HG02610 (cell line): Measurements from ENCODE around the gene NBEA.
A peak's percentile ranks its signal among the peaks of the same experiment; 100 is the strongest.

Experiments used
- ATAC-seq: cut with Tn5 transposase; IDR thresholded peaks from one replicate; pipeline ENCODE4 v1.9.1; 2021; ENCODE audit warnings: mild to moderate bottlenecking, moderate library complexity; ENCODE audit not compliant: unreplicated experiment

The NBEA gene

GRCh38 chr13:35260316-35260715 lies 318.2 kb downstream of the NBEA start:
- no peak for ATAC-seq

- ATAC-seq, result no peak
These were observed 324.3 kb downstream of the NBEA start for GRCh38 chr13:35266412-35266811.

- no peak for ATAC-seq
These were observed 336.8 kb downstream of the NBEA start for GRCh38 chr13:35278917-35279316.

- ATAC-seq, result no peak
These were observed 337.4 kb downstream of the NBEA start for GRCh38 chr13:35279500-35279899.

GRCh38 chr13:35283856-35284255 lies 341.8 kb downstream of the NBEA start:
- no peak for ATAC-seq

- ATAC-seq, result no peak
These were observed 343.6 kb downstream of the NBEA start for GRCh38 chr13:35285677-35286076.

- ATAC-seq, result no peak
These were observed 350.3 kb downstream of the NBEA start for GRCh38 chr13:35292329-35292728.

- no peak for ATAC-seq
These were observed 351.6 kb downstream of the NBEA start for GRCh38 chr13:35293579-35294226.

GRCh38 chr13:35309706-35310105 lies 367.6 kb downstream of the NBEA start:
- no peak for ATAC-seq

GRCh38 chr13:35332134-35332533 lies 390.1 kb downstream of the NBEA start:
- ATAC-seq, result no peak

- no peak for ATAC-seq
These were observed 391.1 kb downstream of the NBEA start for GRCh38 chr13:35333157-35333556.

- ATAC-seq, result no peak
These were observed 400.4 kb downstream of the NBEA start for GRCh38 chr13:35342440-35342839.

GRCh38 chr13:35343417-35343816 lies 401.3 kb downstream of the NBEA start:
- ATAC-seq, result no peak

- ATAC-seq, result no peak
These were observed 403.9 kb downstream of the NBEA start for GRCh38 chr13:35345992-35346391.

- ATAC-seq, result no peak
These were observed 404.4 kb downstream of the NBEA start for GRCh38 chr13:35346494-35346893.

GRCh38 chr13:35347679-35348205 lies 405.7 kb downstream of the NBEA start:
- no peak for ATAC-seq

GRCh38 chr13:35349052-35349451 lies 407.0 kb downstream of the NBEA start:
- no peak for ATAC-seq

- peak; percentile 71 for ATAC-seq
These were observed 407.7 kb downstream of the NBEA start for GRCh38 chr13:35349673-35350278.

- ATAC-seq, result no peak
These were observed 412.2 kb downstream of the NBEA start for GRCh38 chr13:35354285-35354684.

GRCh38 chr13:35354882-35355281 lies 412.8 kb downstream of the NBEA start:
- ATAC-seq, result no peak

GRCh38 chr13:35356572-35356971 lies 414.5 kb downstream of the NBEA start:
- no peak for ATAC-seq

GRCh38 chr13:35365883-35366282 lies 423.8 kb downstream of the NBEA start:
- no peak for ATAC-seq

GRCh38 chr13:35367586-35367985 lies 425.5 kb downstream of the NBEA start:
- ATAC-seq, result no peak
